Measurements from ENCODE around the gene SPOP.

- TF ChIP-seq CTCF (IDR thresholded peaks at IDR 0.05), result no peak
- TF ChIP-seq POLR2A (IDR thresholded peaks at IDR 0.05), result no peak
- no peak for TF ChIP-seq EP300 (IDR thresholded peaks at IDR 0.05; ENCODE audit: low read depth)
- TF ChIP-seq POLR2AphosphoS5 (IDR thresholded peaks at IDR 0.05), result no peak
Measured at GRCh38 chr17:49613182-49613800, 64.6 kb downstream of the SPOP start.
